HepG2 (cell line): ENCODE results near the gene GNPDA1. TPM values are rescaled to one million over a fixed set of nuclear protein-coding genes. Genes with fewer than 3 reads are reported as not detected.

Experiments
- CBX5 ChIP-seq: sonication (generic); formaldehyde crosslinking; IDR thresholded peaks from 2 replicates; pipeline ENCODE4 v1.4.0; 2020; ENCODE audit warnings: missing genetic modification reagents, borderline replicate concordance
- GATAD2A ChIP-seq: IDR thresholded peaks from 2 replicates; pipeline ENCODE4 v1.6.1; 2016
- HIVEP1 ChIP-seq: sonication (generic); formaldehyde crosslinking; IDR thresholded peaks from 2 replicates; pipeline ENCODE4 v1.4.0; 2020; ENCODE audit warnings: mild to moderate bottlenecking, missing genetic modification reagents
- JARID2 ChIP-seq: sonication (generic); formaldehyde crosslinking; IDR thresholded peaks from 2 replicates; pipeline ENCODE4 v1.8.1; 2023; ENCODE audit warnings: missing genetic modification reagents, inconsistent platforms; ENCODE audit not compliant: insufficient replicate concordance
- NFE2L1 ChIP-seq: sonication (generic); formaldehyde crosslinking; IDR thresholded peaks from 2 replicates; pipeline ENCODE4 v1.4.0; 2020; ENCODE audit warnings: missing genetic modification reagents, mild to moderate bottlenecking, borderline replicate concordance
- NFIB ChIP-seq: sonication (generic); formaldehyde crosslinking; IDR thresholded peaks from 2 replicates; pipeline ENCODE4 v1.9.0; 2021; ENCODE audit warnings: missing genetic modification reagents, mild to moderate bottlenecking, borderline replicate concordance
- NRL ChIP-seq: sonication (generic); formaldehyde crosslinking; IDR thresholded peaks from 2 replicates; pipeline ENCODE4 v1.5.0; 2020; ENCODE audit warnings: missing genetic modification reagents, mild to moderate bottlenecking, moderate library complexity, borderline replicate concordance
- SALL1 ChIP-seq: sonication (generic); formaldehyde crosslinking; IDR thresholded peaks from 2 replicates; pipeline ENCODE4 v1.8.0; 2022; ENCODE audit warnings: mild to moderate bottlenecking, missing genetic modification reagents
- XBP1 ChIP-seq: sonication (generic); formaldehyde crosslinking; IDR thresholded peaks from 2 replicates; pipeline ENCODE4 v1.5.0; 2020; ENCODE audit warnings: missing genetic modification reagents
- XRCC5 ChIP-seq: fragments of 200-400 bp; formaldehyde crosslinking; optimal IDR thresholded peaks from 2 replicates; pipeline ENCODE3; 2017; ENCODE audit warnings: mild to moderate bottlenecking, low read length
- ZFP41 ChIP-seq: sonication (generic); formaldehyde crosslinking; IDR thresholded peaks from 2 replicates; pipeline ENCODE4 v1.4.0; 2020; ENCODE audit warnings: mild to moderate bottlenecking, missing genetic modification reagents, borderline replicate concordance
- ZNF556 ChIP-seq: sonication (generic); formaldehyde crosslinking; IDR thresholded peaks from 2 replicates; pipeline ENCODE4 v1.4.0; 2020; ENCODE audit warnings: mild to moderate bottlenecking, missing genetic modification reagents, borderline replicate concordance
- ZNF777 ChIP-seq: sonication (generic); formaldehyde crosslinking; IDR thresholded peaks from 2 replicates; pipeline ENCODE4 v1.4.0; 2020; ENCODE audit warnings: missing genetic modification reagents
- polyA plus RNA-seq, 8 experiments: library from polyadenylated mRNA; depleted of rRNA in 3 of 8; stranded (reverse) in 7 of 8; unstranded in 1 of 8; fragments of >200 nt; fragmentation: Illumina TruSeq in 4 of 8; extraction: Trizol in 4 of 8; gene quantifications; 2 replicates each; pipeline versions ENCODE4 v1.2.1 to v1.2.3, GENCODE V29; 2011 to 2016; ENCODE audit warnings: low read depth in 4 of 8, missing spikeins in 1 of 8, mixed read lengths in 1 of 8; ENCODE audit not compliant: insufficient read depth in 1 of 8
- total RNA-seq, 5 experiments: library from RNA; depleted of rRNA; stranded (reverse); fragments of >200 nt; fragmentation: Illumina TruSeq; extraction: Trizol; gene quantifications; 2 replicates each; pipeline ENCODE4 v1.2.3, GENCODE V29; 2016; ENCODE audit warnings: low read depth in 1 of 5
- TF ChIP-seq, protein P1 (sequence below): sonication (generic); formaldehyde crosslinking; IDR thresholded peaks from 2 replicates; pipeline ENCODE4 v1.8.0; 2022; ENCODE audit warnings: missing genetic modification reagents, mild to moderate bottlenecking, inconsistent platforms, borderline replicate concordance
- TF ChIP-seq, protein P2 (sequence below): sonication (generic); formaldehyde crosslinking; IDR thresholded peaks from 2 replicates; pipeline ENCODE4 v1.4.0; 2020; ENCODE audit warnings: low read depth, missing genetic modification reagents
- TF ChIP-seq, protein P3 (sequence below): sonication (generic); formaldehyde crosslinking; IDR thresholded peaks from 2 replicates; pipeline ENCODE4 v1.4.0; 2020; ENCODE audit warnings: missing genetic modification reagents, borderline replicate concordance
- TF ChIP-seq, protein P4 (sequence below): sonication (generic); formaldehyde crosslinking; IDR thresholded peaks from 2 replicates; pipeline ENCODE4 v1.4.0; 2020; ENCODE audit warnings: missing genetic modification reagents
- TF ChIP-seq, protein P5 (sequence below): IDR thresholded peaks from 2 replicates; pipeline ENCODE4 v1.6.1; 2016; ENCODE audit warnings: missing genetic modification reagents, missing compliant biosample characterization

GNPDA1 gene
- total and polyA plus RNA-seq, 2 of the 13 experiments (the other 11 are each of a cell fraction or from before 2014, with no cell fraction given) = 6.0 to 54.1 TPM

DNA sequence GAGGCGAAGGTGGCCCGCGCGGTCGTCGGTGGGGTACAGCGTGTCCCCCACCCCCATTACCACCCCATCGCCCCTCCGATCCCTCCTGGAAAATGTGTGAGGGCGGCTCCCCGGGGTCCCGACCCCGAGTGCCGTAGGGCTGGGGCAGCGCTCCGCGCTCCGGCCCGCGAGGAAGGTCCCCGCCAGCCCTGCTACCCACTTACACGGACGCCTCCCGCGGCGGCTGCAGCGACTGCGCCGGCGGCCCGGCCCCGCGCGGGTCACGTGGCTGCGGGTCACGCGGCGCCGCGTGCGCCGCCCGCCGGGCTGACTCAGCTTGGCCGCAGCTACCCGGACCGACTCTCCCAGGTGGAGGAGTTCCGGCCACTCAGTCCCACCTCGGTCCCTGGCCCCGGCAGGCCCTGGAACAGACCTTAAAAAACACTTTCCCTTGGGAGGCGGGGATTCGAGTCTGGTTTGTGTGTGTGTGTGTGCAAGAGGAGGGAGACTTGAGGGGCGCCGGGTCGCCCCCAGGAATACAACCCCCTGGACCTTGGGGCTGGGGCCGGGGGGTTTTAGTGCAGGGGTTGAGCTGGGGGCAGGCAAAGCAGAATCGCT lies at the start of gene GNPDA1 (continued):
- TF ChIP-seq NFIB (no peak), SALL1 (CRISPR knock-in tag) (peak; percentile 27; the same call in 1 of the 2 replicates), ZNF777 (CRISPR knock-in tag) (peak; percentile 59), XRCC5 (no peak), XBP1 (CRISPR knock-in tag) (no peak), ZNF556 (no peak), HIVEP1 (CRISPR knock-in tag) (no peak), ZFP41 (CRISPR knock-in tag) (no peak), JARID2 (CRISPR knock-in tag) (no peak), NRL (0 out of 2 replicates have a peak, but pooled peaks have one; percentile 30), GATAD2A (CRISPR knock-in tag) (peak; percentile 26; the same call in 1 of the 2 replicates), CBX5 (CRISPR knock-in tag) (peak; percentile 33; the same call in 1 of the 2 replicates), NFE2L1 (CRISPR knock-in tag) (no peak)
- TF ChIP-seq, protein P1, sequence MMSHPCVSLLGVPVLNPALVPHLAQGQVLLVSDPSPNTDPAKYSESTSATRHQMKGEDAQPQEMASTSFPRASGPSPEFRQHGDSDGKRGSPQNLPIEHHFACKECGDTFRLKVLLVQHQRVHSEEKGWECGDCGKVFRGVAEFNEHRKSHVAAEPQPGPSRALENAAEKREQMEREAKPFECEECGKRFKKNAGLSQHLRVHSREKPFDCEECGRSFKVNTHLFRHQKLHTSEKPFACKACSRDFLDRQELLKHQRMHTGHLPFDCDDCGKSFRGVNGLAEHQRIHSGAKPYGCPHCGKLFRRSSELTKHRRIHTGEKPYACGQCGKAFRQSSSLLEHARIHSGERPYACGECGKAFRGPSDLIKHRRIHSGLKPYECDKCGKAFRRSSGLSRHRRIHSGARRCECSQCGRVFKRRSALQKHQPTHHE = no peak; the same call in 1 of the 2 replicates
- TF ChIP-seq, protein P2, sequence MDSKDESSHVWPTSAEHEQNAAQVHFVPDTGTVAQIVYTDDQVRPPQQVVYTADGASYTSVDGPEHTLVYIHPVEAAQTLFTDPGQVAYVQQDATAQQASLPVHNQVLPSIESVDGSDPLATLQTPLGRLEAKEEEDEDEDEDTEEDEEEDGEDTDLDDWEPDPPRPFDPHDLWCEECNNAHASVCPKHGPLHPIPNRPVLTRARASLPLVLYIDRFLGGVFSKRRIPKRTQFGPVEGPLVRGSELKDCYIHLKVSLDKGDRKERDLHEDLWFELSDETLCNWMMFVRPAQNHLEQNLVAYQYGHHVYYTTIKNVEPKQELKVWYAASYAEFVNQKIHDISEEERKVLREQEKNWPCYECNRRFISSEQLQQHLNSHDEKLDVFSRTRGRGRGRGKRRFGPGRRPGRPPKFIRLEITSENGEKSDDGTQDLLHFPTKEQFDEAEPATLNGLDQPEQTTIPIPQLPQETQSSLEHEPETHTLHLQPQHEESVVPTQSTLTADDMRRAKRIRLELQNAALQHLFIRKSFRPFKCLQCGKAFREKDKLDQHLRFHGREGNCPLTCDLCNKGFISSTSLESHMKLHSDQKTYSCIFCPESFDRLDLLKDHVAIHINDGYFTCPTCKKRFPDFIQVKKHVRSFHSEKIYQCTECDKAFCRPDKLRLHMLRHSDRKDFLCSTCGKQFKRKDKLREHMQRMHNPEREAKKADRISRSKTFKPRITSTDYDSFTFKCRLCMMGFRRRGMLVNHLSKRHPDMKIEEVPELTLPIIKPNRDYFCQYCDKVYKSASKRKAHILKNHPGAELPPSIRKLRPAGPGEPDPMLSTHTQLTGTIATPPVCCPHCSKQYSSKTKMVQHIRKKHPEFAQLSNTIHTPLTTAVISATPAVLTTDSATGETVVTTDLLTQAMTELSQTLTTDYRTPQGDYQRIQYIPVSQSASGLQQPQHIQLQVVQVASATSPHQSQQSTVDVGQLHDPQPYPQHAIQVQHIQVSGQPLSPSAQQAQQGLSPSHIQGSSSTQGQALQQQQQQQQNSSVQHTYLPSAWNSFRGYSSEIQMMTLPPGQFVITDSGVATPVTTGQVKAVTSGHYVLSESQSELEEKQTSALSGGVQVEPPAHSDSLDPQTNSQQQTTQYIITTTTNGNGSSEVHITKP = no peak
- TF ChIP-seq, protein P3, sequence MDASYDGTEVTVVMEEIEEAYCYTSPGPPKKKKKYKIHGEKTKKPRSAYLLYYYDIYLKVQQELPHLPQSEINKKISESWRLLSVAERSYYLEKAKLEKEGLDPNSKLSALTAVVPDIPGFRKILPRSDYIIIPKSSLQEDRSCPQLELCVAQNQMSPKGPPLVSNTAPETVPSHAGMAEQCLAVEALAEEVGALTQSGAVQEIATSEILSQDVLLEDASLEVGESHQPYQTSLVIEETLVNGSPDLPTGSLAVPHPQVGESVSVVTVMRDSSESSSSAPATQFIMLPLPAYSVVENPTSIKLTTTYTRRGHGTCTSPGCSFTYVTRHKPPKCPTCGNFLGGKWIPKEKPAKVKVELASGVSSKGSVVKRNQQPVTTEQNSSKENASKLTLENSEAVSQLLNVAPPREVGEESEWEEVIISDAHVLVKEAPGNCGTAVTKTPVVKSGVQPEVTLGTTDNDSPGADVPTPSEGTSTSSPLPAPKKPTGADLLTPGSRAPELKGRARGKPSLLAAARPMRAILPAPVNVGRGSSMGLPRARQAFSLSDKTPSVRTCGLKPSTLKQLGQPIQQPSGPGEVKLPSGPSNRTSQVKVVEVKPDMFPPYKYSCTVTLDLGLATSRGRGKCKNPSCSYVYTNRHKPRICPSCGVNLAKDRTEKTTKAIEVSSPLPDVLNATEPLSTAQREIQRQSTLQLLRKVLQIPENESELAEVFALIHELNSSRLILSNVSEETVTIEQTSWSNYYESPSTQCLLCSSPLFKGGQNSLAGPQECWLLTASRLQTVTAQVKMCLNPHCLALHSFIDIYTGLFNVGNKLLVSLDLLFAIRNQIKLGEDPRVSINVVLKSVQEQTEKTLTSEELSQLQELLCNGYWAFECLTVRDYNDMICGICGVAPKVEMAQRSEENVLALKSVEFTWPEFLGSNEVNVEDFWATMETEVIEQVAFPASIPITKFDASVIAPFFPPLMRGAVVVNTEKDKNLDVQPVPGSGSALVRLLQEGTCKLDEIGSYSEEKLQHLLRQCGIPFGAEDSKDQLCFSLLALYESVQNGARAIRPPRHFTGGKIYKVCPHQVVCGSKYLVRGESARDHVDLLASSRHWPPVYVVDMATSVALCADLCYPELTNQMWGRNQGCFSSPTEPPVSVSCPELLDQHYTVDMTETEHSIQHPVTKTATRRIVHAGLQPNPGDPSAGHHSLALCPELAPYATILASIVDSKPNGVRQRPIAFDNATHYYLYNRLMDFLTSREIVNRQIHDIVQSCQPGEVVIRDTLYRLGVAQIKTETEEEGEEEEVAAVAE (CRISPR knock-in tag) = no peak
- TF ChIP-seq, protein P4, sequence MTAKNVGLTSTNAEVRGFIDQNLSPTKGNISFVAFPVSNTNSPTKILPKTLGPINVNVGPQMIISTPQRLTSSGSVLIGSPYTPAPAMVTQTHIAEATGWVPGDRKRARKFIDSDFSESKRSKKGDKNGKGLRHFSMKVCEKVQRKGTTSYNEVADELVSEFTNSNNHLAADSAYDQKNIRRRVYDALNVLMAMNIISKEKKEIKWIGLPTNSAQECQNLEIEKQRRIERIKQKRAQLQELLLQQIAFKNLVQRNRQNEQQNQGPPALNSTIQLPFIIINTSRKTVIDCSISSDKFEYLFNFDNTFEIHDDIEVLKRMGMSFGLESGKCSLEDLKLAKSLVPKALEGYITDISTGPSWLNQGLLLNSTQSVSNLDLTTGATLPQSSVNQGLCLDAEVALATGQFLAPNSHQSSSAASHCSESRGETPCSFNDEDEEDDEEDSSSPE (CRISPR knock-in tag) = 0 out of 2 replicates have a peak, but pooled peaks have one; percentile 19
- TF ChIP-seq, protein P5, sequence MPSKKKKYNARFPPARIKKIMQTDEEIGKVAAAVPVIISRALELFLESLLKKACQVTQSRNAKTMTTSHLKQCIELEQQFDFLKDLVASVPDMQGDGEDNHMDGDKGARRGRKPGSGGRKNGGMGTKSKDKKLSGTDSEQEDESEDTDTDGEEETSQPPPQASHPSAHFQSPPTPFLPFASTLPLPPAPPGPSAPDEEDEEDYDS (CRISPR knock-in tag) = 0 out of 2 replicates have a peak, but pooled peaks have one; percentile 24
